ENCODE measurements around the gene ANP32E.
A peak's percentile ranks its signal among the peaks of the same experiment; 100 is the strongest.

- TF ChIP-seq POLR2A (IDR thresholded peaks at IDR 0.05) (peak; percentile 43), CTCF (IDR thresholded peaks at IDR 0.05) (peak in 1 of 3 donors; percentile 35), EP300 (IDR thresholded peaks at IDR 0.05) (no peak)
Measured at GRCh38 chr1:150213170-150214098, 22.5 kb downstream of the ANP32E start.

All from ovary (tissue), 3 donors.